HEK293 (cell line): ENCODE data around the gene PRMT5.

Experiments used
- CTCF ChIA-PET: fragments of 350-600 bp; formaldehyde crosslinking; extraction: SDS; loops from one replicate; lab custom pipeline; 2021; ENCODE audit warnings: antibody characterized with exemption; lab: Yijun Ruan, JAX
- POLR2A ChIA-PET: fragments of 300-600 bp; formaldehyde crosslinking; extraction: SDS; loops from one replicate; lab custom pipeline; 2020; ENCODE audit warnings: antibody characterized with exemption, inconsistent platforms; lab: Yijun Ruan, JAX
- H3K27ac ChIP-seq: fragments of 200-500 bp; sonication (Bioruptor generic); 2 replicates; pipeline ENCODE4 v1.5.1; 2014; ENCODE audit warnings: low read depth, low read length, control low read depth, inconsistent platforms; ENCODE audit errors: extremely low read depth
- H3K36me3 ChIP-seq, 2 experiments: fragments of 200-500 bp in 1 of 2; sonication (Bioruptor generic) in 1 of 2; 1 replicate in 1 of 2; 2 replicates in 1 of 2; pipeline ENCODE4 v1.5.1; 2014 to 2017; ENCODE audit warnings: inconsistent platforms in 2 of 2, low read length in 2 of 2; ENCODE audit not compliant: control insufficient read depth in 2 of 2, insufficient read depth in 1 of 2
- H3K4me1 ChIP-seq: fragments of 200-500 bp; sonication (Bioruptor generic); 2 replicates; pipeline ENCODE4 v1.5.1; 2014; ENCODE audit warnings: mild to moderate bottlenecking, low read length, inconsistent platforms; ENCODE audit not compliant: control insufficient read depth, insufficient read depth
- H3K4me3 ChIP-seq: 2 replicates; pipeline ENCODE4 v1.5.1; 2011; ENCODE audit warnings: low read depth, mild to moderate bottlenecking, control low read depth, low read length, moderate library complexity
- H3K9me3 ChIP-seq: fragments of 200-500 bp; sonication (Bioruptor generic); 2 replicates; pipeline ENCODE4 v1.5.1; 2014; ENCODE audit warnings: low read depth, low read length, inconsistent platforms; ENCODE audit not compliant: control insufficient read depth, insufficient read depth
- GFI1B ChIP-seq: fragments of 450-650 bp; formaldehyde crosslinking; IDR thresholded peaks from 2 replicates; pipeline ENCODE4 v1.5.1; 2016; ENCODE audit warnings: missing biosample characterization, missing genetic modification characterization
- KLF17 ChIP-seq: fragments of 450-650 bp; formaldehyde crosslinking; IDR thresholded peaks from 2 replicates; pipeline ENCODE4 v1.5.1; 2016; ENCODE audit warnings: missing biosample characterization, missing genetic modification characterization
- KLF8 ChIP-seq: fragments of 450-650 bp; formaldehyde crosslinking; IDR thresholded peaks from 2 replicates; pipeline ENCODE4 v1.5.1; 2016; ENCODE audit warnings: missing biosample characterization, missing genetic modification characterization
- MEIS1 ChIP-seq: sonication (generic); formaldehyde crosslinking; IDR thresholded peaks from 2 replicates; pipeline ENCODE4 v1.8.1; 2022; ENCODE audit warnings: missing genetic modification reagents, mild to moderate bottlenecking, borderline replicate concordance
- PRDM1 ChIP-seq: fragments of 450-650 bp; formaldehyde crosslinking; IDR thresholded peaks from 2 replicates; pipeline ENCODE4; 2016; ENCODE audit warnings: missing biosample characterization, missing genetic modification characterization
- ZBTB48 ChIP-seq: fragments of 450-650 bp; formaldehyde crosslinking; IDR thresholded peaks from 2 replicates; pipeline ENCODE4 v1.5.1; 2016; ENCODE audit warnings: missing biosample characterization, missing genetic modification characterization
- ZNF10 ChIP-seq: fragments of 450-650 bp; formaldehyde crosslinking; IDR thresholded peaks from 2 replicates; pipeline ENCODE4 v1.5.1; 2017; ENCODE audit warnings: missing biosample characterization, missing genetic modification characterization
- ZNF112 ChIP-seq: fragments of 450-650 bp; formaldehyde crosslinking; IDR thresholded peaks from 2 replicates; pipeline ENCODE4 v1.5.0; 2017; ENCODE audit warnings: missing biosample characterization, missing genetic modification characterization
- ZNF202 ChIP-seq: fragments of 450-650 bp; formaldehyde crosslinking; IDR thresholded peaks from 2 replicates; pipeline ENCODE4 v1.5.1; 2016; ENCODE audit warnings: missing biosample characterization, missing genetic modification characterization, borderline replicate concordance
- ZNF394 ChIP-seq: fragments of 450-650 bp; formaldehyde crosslinking; IDR thresholded peaks from 2 replicates; pipeline ENCODE4 v1.5.1; 2016; ENCODE audit warnings: missing biosample characterization, missing genetic modification characterization, mild to moderate bottlenecking, moderate library complexity, borderline replicate concordance
- ZNF416 ChIP-seq: fragments of 450-650 bp; formaldehyde crosslinking; IDR thresholded peaks from 2 replicates; pipeline ENCODE4 v1.5.1; 2016; ENCODE audit warnings: missing biosample characterization, missing genetic modification characterization
- ZNF624 ChIP-seq: fragments of 450-650 bp; formaldehyde crosslinking; IDR thresholded peaks from 2 replicates; pipeline ENCODE4 v1.5.1; 2017; ENCODE audit warnings: missing biosample characterization, missing genetic modification characterization
- ZNF660 ChIP-seq: fragments of 450-650 bp; IDR thresholded peaks from 2 replicates; pipeline ENCODE4 v1.5.1; 2018; ENCODE audit warnings: missing biosample characterization, mild to moderate bottlenecking, missing genetic modification characterization
- ZNF701 ChIP-seq: fragments of 450-650 bp; formaldehyde crosslinking; IDR thresholded peaks from 2 replicates; pipeline ENCODE4 v1.5.1; 2016; ENCODE audit warnings: missing biosample characterization, missing genetic modification characterization
- ZNF830 ChIP-seq: fragments of 450-650 bp; IDR thresholded peaks from 2 replicates; pipeline ENCODE4 v1.5.0; 2018; ENCODE audit warnings: missing biosample characterization, missing genetic modification characterization, low read depth, mild to moderate bottlenecking, moderate library complexity
- TF ChIP-seq, protein P1 (sequence below): fragments of 450-650 bp; formaldehyde crosslinking; IDR thresholded peaks from 2 replicates; pipeline ENCODE4 v1.5.1; 2017; ENCODE audit warnings: missing biosample characterization, mild to moderate bottlenecking, missing genetic modification characterization, moderate library complexity
- TF ChIP-seq, protein P2 (sequence below): fragments of 450-650 bp; formaldehyde crosslinking; IDR thresholded peaks from 2 replicates; pipeline ENCODE4 v1.5.1; 2016; ENCODE audit warnings: missing biosample characterization, missing genetic modification characterization
- TF ChIP-seq, protein P3 (sequence below): fragments of 450-650 bp; formaldehyde crosslinking; IDR thresholded peaks from 2 replicates; pipeline ENCODE4 v1.5.1; 2016; ENCODE audit warnings: missing biosample characterization, missing genetic modification characterization
- TF ChIP-seq, protein P4 (sequence below): fragments of 450-650 bp; formaldehyde crosslinking; IDR thresholded peaks from 2 replicates; pipeline ENCODE4 v1.5.1; 2017; ENCODE audit warnings: missing biosample characterization, missing genetic modification characterization
- TF ChIP-seq, protein P5 (sequence below): fragments of 450-650 bp; formaldehyde crosslinking; optimal IDR thresholded peaks from 2 replicates; pipeline ENCODE3; 2016; ENCODE audit warnings: missing biosample characterization, mild to moderate bottlenecking, missing genetic modification characterization
- TF ChIP-seq, protein P6 (sequence below): fragments of 450-650 bp; formaldehyde crosslinking; IDR thresholded peaks from 2 replicates; pipeline ENCODE4 v1.5.1; 2017; ENCODE audit warnings: missing biosample characterization, missing genetic modification characterization

PRMT5 gene

DNA sequence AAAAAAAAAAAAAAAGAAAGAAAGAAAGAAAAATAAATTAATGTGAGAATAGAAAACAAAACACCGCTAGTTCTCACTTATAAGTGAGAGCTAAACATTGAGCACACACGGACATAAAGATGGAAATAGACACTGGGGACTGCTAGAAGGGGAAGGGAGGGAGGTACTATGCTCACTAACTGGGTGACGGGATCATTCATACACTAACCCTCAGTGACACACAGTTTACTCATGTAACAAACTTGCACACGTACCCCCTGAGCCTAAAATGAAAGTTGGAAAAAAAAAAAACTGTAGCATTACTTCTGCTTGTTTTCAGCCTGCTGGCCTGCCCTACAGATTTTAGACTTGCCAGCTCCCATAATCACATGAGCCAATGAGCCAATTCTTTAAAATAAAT is 10.5 kb upstream of the PRMT5 start:
- H3K36me3 ChIP-seq: peaks cover 3 to 7% of the 10 kb centered on the region in 2 experiments; a peak in 2 of 3 replicates
- POLR2A ChIA-PET: no interaction called here

GRCh38 chr14:22935156-22935555 is 6.0 kb upstream of the PRMT5 start:
- POLR2A ChIA-PET: interaction anchor here (1.0 kb wide), 1 partner anchor 22 kb away, joined by 5 read pairs; the partner anchor contains the start of gene HAUS4
- Histone ChIP-seq H3K36me3 (no peaks in the 10 kb centered on the region; a peak in 1 of 3 replicates), H3K27ac (no peak overlapping the region), H3K9me3 (no peaks in the 10 kb centered on the region), H3K4me1 (no peaks in the 10 kb centered on the region), H3K4me3 (no peak overlapping the region)
- CTCF ChIA-PET: interaction anchor here (0.6 to 2.2 kb wide), 6 partner anchors 14 to 70 kb away, joined by 3 to 7 read pairs (median 4); no protein-coding TSS in a partner anchor
- TF ChIP-seq ZNF112 (tag by site-specific recombination) (no peak), ZNF202 (tag by site-specific recombination) (no peak), ZNF701 (tag by site-specific recombination) (no peak), ZNF660 (tag by site-specific recombination) (no peak), KLF17 (tag by site-specific recombination) (no peak), ZNF416 (no peak), ZNF624 (no peak), ZBTB48 (tag by site-specific recombination) (no peak), KLF8 (tag by site-specific recombination) (no peak), ZNF830 (tag by site-specific recombination) (no peak), MEIS1 (CRISPR knock-in tag) (no peak), GFI1B (tag by site-specific recombination) (no peak)
- TF ChIP-seq, protein P1, sequence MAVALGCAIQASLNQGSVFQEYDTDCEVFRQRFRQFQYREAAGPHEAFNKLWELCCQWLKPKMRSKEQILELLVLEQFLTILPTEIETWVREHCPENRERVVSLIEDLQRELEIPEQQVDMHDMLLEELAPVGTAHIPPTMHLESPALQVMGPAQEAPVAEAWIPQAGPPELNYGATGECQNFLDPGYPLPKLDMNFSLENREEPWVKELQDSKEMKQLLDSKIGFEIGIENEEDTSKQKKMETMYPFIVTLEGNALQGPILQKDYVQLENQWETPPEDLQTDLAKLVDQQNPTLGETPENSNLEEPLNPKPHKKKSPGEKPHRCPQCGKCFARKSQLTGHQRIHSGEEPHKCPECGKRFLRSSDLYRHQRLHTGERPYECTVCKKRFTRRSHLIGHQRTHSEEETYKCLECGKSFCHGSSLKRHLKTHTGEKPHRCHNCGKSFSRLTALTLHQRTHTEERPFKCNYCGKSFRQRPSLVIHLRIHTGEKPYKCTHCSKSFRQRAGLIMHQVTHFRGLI (tag by site-specific recombination): no peak
- TF ChIP-seq, protein P2, sequence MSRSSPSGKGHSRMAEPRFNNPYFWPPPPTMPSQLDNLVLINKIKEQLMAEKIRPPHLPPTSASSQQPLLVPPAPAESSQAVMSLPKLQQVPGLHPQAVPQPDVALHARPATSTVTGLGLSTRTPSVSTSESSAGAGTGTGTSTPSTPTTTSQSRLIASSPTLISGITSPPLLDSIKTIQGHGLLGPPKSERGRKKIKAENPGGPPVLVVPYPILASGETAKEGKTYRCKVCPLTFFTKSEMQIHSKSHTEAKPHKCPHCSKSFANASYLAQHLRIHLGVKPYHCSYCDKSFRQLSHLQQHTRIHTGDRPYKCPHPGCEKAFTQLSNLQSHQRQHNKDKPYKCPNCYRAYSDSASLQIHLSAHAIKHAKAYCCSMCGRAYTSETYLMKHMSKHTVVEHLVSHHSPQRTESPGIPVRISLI: no peak
- TF ChIP-seq, protein P3, sequence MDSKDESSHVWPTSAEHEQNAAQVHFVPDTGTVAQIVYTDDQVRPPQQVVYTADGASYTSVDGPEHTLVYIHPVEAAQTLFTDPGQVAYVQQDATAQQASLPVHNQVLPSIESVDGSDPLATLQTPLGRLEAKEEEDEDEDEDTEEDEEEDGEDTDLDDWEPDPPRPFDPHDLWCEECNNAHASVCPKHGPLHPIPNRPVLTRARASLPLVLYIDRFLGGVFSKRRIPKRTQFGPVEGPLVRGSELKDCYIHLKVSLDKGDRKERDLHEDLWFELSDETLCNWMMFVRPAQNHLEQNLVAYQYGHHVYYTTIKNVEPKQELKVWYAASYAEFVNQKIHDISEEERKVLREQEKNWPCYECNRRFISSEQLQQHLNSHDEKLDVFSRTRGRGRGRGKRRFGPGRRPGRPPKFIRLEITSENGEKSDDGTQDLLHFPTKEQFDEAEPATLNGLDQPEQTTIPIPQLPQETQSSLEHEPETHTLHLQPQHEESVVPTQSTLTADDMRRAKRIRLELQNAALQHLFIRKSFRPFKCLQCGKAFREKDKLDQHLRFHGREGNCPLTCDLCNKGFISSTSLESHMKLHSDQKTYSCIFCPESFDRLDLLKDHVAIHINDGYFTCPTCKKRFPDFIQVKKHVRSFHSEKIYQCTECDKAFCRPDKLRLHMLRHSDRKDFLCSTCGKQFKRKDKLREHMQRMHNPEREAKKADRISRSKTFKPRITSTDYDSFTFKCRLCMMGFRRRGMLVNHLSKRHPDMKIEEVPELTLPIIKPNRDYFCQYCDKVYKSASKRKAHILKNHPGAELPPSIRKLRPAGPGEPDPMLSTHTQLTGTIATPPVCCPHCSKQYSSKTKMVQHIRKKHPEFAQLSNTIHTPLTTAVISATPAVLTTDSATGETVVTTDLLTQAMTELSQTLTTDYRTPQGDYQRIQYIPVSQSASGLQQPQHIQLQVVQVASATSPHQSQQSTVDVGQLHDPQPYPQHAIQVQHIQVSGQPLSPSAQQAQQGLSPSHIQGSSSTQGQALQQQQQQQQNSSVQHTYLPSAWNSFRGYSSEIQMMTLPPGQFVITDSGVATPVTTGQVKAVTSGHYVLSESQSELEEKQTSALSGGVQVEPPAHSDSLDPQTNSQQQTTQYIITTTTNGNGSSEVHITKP: no peak
- TF ChIP-seq, protein P4, sequence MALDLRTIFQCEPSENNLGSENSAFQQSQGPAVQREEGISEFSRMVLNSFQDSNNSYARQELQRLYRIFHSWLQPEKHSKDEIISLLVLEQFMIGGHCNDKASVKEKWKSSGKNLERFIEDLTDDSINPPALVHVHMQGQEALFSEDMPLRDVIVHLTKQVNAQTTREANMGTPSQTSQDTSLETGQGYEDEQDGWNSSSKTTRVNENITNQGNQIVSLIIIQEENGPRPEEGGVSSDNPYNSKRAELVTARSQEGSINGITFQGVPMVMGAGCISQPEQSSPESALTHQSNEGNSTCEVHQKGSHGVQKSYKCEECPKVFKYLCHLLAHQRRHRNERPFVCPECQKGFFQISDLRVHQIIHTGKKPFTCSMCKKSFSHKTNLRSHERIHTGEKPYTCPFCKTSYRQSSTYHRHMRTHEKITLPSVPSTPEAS (tag by site-specific recombination): no peak
- TF ChIP-seq, protein P5, sequence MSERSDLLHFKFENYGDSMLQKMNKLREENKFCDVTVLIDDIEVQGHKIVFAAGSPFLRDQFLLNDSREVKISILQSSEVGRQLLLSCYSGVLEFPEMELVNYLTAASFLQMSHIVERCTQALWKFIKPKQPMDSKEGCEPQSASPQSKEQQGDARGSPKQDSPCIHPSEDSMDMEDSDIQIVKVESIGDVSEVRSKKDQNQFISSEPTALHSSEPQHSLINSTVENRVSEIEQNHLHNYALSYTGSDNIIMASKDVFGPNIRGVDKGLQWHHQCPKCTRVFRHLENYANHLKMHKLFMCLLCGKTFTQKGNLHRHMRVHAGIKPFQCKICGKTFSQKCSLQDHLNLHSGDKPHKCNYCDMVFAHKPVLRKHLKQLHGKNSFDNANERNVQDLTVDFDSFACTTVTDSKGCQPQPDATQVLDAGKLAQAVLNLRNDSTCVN (tag by site-specific recombination): no peak

More for the DNA sequence above, 10.5 kb upstream of the PRMT5 start:
- H3K27ac ChIP-seq: no peak overlapping the region
- CTCF ChIA-PET: interaction anchor here (0.6 to 4.2 kb wide), 5 partner anchors 10 to 47 kb away, joined by 3 to 32 read pairs (median 11); partner anchors contain the start of gene PRMT5
- H3K4me3 ChIP-seq: no peak overlapping the region
- peak; percentile 85; the same call in 1 of the 2 replicates for TF ChIP-seq ZNF10
- no peak for TF ChIP-seq ZNF394 (tag by site-specific recombination)
- TF ChIP-seq, protein P6, sequence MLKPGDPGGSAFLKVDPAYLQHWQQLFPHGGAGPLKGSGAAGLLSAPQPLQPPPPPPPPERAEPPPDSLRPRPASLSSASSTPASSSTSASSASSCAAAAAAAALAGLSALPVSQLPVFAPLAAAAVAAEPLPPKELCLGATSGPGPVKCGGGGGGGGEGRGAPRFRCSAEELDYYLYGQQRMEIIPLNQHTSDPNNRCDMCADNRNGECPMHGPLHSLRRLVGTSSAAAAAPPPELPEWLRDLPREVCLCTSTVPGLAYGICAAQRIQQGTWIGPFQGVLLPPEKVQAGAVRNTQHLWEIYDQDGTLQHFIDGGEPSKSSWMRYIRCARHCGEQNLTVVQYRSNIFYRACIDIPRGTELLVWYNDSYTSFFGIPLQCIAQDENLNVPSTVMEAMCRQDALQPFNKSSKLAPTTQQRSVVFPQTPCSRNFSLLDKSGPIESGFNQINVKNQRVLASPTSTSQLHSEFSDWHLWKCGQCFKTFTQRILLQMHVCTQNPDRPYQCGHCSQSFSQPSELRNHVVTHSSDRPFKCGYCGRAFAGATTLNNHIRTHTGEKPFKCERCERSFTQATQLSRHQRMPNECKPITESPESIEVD (tag by site-specific recombination): no peak
- TF ChIP-seq PRDM1 (tag by site-specific recombination): peak; percentile 58
- TF ChIP-seq, protein P2: no peak
- H3K9me3 ChIP-seq: no peaks in the 10 kb centered on the region
- no peaks in the 10 kb centered on the region for H3K4me1 ChIP-seq
